Osteocyte (in vitro differentiated cells): ENCODE data around the gene FBXO30. TPM values are rescaled to one million over a fixed set of nuclear protein-coding genes. Genes with fewer than 3 reads are reported as not detected.

ENCODE experiments used
- DNase-seq: peaks from one replicate; pipeline ENCODE4 v3.0.0; 2021; ENCODE audit warnings: mixed read lengths; ENCODE audit not compliant: unreplicated experiment; ENCODE audit errors: extremely low spot score
- H3K27ac Mint-ChIP-seq: one replicate; pipeline ENCODE4 v1.8.0; 2021; ENCODE audit warnings: mild to moderate bottlenecking, mixed read lengths; ENCODE audit not compliant: unreplicated experiment
- H3K27me3 Mint-ChIP-seq: one replicate; pipeline ENCODE4 v1.8.0; 2021; ENCODE audit warnings: mixed read lengths; ENCODE audit not compliant: unreplicated experiment
- H3K36me3 Mint-ChIP-seq: one replicate; pipeline ENCODE4 v1.8.0; 2021; ENCODE audit warnings: mixed read lengths; ENCODE audit not compliant: unreplicated experiment
- H3K4me1 Mint-ChIP-seq: one replicate; pipeline ENCODE4 v1.8.0; 2021; ENCODE audit warnings: mixed read lengths; ENCODE audit not compliant: unreplicated experiment
- H3K4me3 Mint-ChIP-seq: one replicate; pipeline ENCODE4 v1.8.0; 2021; ENCODE audit warnings: mild to moderate bottlenecking, moderate library complexity, mixed read lengths; ENCODE audit not compliant: unreplicated experiment
- H3K9me3 Mint-ChIP-seq: one replicate; pipeline ENCODE4 v1.8.0; 2021; ENCODE audit warnings: mixed read lengths; ENCODE audit not compliant: unreplicated experiment
- CTCF ChIP-seq: fragments of 200-600 bp; sonication (generic); IDR thresholded peaks from 2 replicates; pipeline ENCODE4 v1.5.0; 2021; ENCODE audit warnings: antibody characterized with exemption, mild to moderate bottlenecking, moderate library complexity
- total RNA-seq: library from RNA; stranded (reverse); gene quantifications from 2 replicates; pipeline ENCODE4 v1.2.1, GENCODE V29; 2021

Gene FBXO30
- total RNA-seq, 1 donor from 2014 or later, result 13.2 TPM

DNA sequence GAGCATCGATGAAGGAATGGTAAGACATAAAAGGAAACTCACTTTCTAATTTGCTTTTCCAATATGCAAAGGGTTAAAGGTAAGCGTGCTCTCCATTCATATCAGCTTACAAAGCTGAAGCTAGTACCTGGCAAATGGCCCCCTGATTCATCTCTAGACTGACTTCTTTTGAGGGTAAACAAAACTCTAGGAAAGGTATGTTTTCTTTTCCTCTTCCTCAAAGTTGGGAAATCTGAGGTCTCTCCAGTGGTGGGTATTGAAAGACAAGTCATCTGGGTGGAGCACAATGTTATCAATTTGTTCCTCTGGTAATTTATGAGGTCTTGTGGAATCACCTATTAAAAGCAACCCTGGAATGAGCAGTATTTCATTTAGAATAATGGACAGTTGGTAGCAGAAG, 7.9 kb upstream of the FBXO30 start:
- TF ChIP-seq CTCF, result no peak
- no peaks in the 10 kb centered on the region for H3K27me3 Mint-ChIP-seq
- H3K9me3 Mint-ChIP-seq, result no peaks in the 10 kb centered on the region
- H3K4me3 Mint-ChIP-seq, result no peak overlapping the region
- peaks cover 2% of the 10 kb centered on the region for H3K36me3 Mint-ChIP-seq
- H3K4me1 Mint-ChIP-seq, result peaks cover 3% of the 10 kb centered on the region
- H3K27ac Mint-ChIP-seq, result no peak overlapping the region
- no peak for DNase-seq

GRCh38 chr6:145819994-145820393, 5.4 kb upstream of the FBXO30 start:
- Mint-ChIP-seq H3K4me1 (peaks cover 14% of the 10 kb centered on the region), H3K27me3 (no peaks in the 10 kb centered on the region), H3K36me3 (no peaks in the 10 kb centered on the region), H3K27ac (no peak overlapping the region), H3K4me3 (no peak overlapping the region), H3K9me3 (no peaks in the 10 kb centered on the region)
- TF ChIP-seq CTCF, result no peak
- DNase-seq, result no peak

GRCh38 chr6:145818796-145819195, 4.2 kb upstream of the FBXO30 start:
- H3K4me1 Mint-ChIP-seq, result peaks cover 14% of the 10 kb centered on the region
- H3K9me3 Mint-ChIP-seq, result no peaks in the 10 kb centered on the region
- TF ChIP-seq CTCF, result no peak

GRCh38 chr6:145816392-145816791, 1.8 kb upstream of the FBXO30 start:
- H3K27me3 Mint-ChIP-seq, result no peaks in the 10 kb centered on the region
- TF ChIP-seq CTCF, result no peak
- H3K9me3 Mint-ChIP-seq, result no peaks in the 10 kb centered on the region
- H3K4me1 Mint-ChIP-seq, result peaks cover 25% of the 10 kb centered on the region
- no peaks in the 10 kb centered on the region for H3K36me3 Mint-ChIP-seq
- H3K4me3 Mint-ChIP-seq, result peak overlapping the region; percentile 91
- no peak for DNase-seq
- H3K27ac Mint-ChIP-seq, result peak overlapping the region; percentile 99

More at GRCh38 chr6:145818796-145819195, 4.2 kb upstream of the FBXO30 start:
- Mint-ChIP-seq H3K36me3 (no peaks in the 10 kb centered on the region), H3K4me3 (no peak overlapping the region), H3K27ac (no peak overlapping the region), H3K27me3 (no peaks in the 10 kb centered on the region)
- no peak for DNase-seq

DNA sequence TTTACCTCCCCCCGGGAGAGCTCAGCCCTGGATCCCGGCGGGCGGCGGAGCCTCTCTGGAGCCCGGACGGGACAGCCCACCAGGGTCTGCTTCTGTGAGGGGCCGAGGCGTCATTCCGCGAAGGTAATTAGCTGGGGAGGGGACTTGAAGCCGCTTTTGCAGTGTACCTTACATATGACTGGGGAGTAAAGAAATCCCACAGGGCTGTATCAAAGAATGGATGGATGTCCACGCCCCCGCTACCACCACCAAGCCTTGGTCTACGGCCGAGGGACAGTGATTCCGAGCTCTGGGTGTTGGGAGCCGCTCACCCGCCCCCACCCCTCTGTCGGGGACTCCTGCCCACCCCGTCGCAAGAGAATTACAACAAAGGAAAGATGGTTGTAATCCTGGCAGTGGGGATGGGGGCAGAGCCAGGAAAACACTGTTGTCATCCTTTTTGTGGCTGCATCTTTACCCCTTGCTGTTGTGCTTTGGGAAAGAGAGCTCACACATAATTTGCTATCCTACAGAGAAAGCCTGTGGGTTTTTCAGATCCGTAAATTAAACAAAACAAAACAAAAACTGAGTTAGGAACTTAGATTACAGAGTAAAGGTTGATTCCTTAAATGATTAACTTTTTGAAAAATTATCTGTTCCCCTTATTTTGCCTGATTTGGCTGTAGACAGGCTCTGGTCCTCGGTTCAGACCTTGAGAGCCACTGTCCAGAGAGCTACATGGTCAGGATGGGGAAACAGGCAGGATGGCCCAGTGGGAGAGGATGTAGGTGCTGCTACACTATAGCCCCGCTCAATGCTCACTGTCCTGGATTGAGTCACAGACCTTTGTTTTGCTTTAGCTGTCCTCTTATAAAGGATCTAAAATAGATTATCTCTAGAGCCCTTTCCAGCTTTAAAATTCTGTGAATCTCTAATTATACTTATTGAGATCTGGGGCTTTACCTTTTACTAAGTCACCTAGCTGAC, 997 bp upstream of the FBXO30 start:
- peak overlapping the region; percentile 91 for H3K4me3 Mint-ChIP-seq
- H3K27ac Mint-ChIP-seq, result peak overlapping the region; percentile 99
- H3K9me3 Mint-ChIP-seq, result no peaks in the 10 kb centered on the region
- H3K27me3 Mint-ChIP-seq, result no peaks in the 10 kb centered on the region
- TF ChIP-seq CTCF, result no peak
- DNase-seq, result no peak
- H3K36me3 Mint-ChIP-seq, result no peaks in the 10 kb centered on the region
- H3K4me1 Mint-ChIP-seq, result peaks cover 32% of the 10 kb centered on the region
